HG03108 (cell line): ENCODE measurements around the gene GREM2.

ENCODE experiments used
- ATAC-seq: cut with Tn5 transposase; IDR thresholded peaks from one replicate; pipeline ENCODE4 v1.9.1; 2021; ENCODE audit warnings: moderate library complexity; ENCODE audit not compliant: unreplicated experiment

Gene GREM2

DNA sequence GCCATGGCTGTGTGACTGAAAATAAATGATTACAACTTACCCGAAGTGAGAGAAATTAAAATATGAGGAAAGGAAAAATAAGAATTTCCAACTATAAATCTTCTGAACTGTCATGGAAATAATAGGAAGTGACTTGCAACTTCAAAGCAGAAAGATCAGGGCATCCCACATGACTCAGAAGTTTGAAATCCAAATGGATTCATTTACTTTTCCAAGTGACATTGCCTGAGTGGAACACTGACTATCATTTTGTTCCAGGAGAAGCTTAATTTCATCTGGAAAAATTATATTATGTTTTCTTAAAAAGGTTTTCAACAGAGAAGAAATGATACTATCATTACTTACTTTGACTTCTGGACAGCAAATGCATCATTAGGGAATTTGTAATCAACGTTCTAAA is 110.8 kb downstream of the GREM2 start:
- no peak for ATAC-seq

DNA sequence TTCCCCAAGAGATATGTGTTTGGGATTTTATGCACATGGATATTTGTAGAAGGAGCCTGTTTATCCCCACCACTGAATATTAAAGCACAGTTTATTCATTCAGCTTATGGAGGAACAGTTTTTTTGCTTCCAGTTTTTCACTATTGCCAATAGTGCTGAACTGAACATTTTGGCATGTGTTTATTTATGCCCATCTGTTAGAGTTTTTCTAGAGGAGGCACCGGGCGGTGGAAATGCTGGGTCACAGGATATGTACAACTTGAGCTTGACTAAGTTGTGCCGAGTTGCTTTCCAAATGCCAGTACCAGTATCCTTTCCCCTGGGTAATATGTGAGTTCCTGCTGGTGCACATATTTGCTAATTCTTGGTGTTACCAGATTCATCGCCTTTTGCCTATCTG is 111.3 kb downstream of the GREM2 start:
- ATAC-seq = no peak

DNA sequence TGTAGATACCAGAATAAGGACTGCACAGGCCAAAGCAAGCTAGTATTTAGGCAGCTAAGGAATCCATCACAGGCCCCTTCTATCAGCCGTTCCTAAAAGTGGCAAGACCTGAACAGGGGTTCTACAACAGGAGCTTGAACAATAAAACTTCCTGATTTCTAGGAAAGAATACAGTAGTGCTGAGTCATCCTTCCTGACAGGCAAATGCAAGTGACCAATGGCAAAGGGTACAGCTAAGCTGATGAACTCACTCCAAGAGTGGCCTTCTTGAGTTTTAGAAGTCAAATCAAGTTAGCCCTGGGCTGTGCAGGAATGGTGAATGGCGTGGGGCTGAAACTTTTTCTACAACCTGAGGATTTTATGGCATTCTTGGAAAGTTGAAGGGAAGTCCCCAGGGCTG is 112.9 kb downstream of the GREM2 start:
- ATAC-seq = no peak

DNA sequence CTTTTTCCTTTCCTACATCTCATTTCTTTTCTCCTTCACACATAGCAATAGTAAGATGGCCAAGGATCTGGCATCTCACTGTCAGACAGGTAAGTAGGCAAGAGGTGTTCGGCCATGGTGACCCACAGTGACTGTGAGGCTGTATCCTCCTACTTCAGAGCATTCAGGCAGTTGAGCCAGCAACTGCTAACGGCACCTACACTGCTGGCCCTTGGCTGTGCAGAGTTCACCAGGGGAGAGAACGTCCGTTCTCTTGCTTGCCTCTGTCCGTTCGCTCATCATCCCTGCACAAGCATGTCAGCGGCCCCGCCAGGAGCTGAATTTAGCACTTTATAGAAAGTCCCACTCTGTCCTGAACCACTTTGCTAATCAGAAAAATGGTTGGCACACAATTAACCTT is 113.6 kb downstream of the GREM2 start:
- ATAC-seq = no peak

DNA sequence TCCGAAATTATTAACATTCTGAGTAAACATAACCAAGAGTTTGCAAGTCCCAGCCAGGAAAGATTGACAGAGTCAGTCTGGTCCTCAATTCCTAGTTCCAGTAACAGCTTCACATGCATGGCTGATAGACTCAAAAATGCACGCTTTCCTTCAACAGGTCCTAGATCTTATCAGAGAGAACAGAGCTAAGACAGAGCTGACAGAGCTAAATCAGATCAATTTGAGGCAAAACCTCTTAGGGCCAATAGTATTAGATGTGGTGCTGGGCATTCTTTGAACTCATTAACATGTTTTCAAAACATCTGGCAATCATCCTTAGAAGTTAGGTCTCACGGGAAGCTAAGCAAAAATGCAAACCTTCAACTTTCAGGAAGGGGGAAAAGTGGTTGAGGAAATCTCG is 114.0 kb downstream of the GREM2 start:
- no peak for ATAC-seq

DNA sequence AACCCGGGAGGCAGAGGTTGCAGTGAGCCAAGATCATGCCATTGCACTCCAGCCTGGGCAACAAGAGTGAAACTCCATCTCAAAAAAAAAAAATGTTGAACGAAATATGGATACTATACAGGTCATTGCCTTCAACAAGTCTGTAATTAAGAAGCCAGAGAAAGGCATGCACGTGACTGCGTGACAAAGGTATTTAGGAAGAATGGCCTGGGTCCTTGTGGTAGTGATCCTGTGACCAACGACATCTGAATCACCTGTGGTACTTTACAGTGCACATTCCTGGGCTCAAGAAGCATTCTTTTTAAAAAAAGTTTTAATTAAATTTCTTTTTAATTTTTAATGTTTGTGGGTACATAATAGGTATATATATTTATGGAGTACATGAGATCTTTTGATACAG is 115.0 kb downstream of the GREM2 start:
- ATAC-seq = no peak

DNA sequence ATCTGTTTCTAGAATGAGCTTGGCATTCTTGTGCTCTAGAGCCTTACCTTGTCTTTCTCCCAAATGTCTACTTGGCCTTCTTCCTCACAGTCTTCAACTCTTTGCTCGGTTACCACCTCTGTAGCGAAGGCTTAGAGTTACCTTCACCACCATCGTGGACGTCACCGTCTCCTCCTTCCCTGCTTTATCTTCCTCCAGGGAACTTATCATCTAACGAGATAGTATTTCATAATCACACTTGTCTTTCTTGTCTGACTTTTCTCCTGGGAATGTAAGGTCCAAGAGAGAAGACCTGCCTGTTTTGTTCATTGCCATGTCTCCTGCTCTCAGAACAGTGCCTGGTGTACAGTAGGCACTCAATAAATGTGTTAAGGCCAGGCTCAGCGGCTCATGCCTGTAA is 115.6 kb downstream of the GREM2 start:
- no peak for ATAC-seq

DNA sequence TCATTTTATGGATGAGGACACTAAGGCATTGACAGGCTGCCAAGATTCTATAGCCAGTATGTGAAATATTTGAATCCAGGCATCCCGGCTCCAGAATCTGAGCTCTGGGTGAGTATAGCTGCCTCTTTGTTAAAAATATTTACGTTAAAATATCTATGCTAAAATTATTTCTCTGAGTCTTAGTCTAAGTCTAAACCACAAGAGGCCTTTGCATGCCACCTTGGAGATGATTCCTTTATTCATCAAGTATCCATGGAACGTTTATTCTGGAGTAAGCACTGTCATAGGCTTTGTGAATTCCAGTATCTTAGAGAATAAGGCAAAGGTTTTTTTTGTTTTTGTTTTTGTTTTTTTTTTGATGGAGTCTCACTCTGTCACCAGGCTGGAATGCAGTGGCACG is 116.4 kb downstream of the GREM2 start:
- no peak for ATAC-seq

DNA sequence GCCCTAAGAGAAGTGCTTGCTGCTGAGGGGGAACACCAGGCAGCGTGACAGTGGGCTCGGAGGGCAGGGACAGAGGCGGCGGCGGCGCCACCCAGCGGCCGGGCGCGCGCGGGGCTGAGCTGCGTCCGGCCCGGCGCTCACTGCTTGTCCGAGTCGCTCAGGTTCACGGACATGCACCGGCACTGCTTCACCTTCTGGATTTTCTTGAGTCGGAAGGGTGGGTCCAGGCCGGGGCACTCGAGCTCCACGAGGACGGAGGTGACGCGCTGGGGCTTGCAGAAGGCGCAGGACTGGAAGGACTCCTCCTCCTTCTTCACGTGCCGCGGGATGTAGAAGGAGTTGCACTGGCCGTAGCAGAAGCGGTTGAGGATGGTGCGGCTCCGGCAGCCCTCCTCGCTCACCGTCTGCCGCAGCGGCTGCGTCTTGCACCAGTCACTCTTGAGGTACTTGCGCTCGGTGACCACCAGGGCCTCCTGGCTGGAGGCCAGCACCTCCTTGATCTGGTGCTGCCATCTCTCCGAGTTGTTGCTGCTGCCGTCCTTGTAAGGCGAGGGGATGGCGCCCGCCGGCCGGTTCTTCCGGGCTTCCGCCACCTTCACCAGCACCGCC is 119.0 kb downstream of the GREM2 start:
- no peak for ATAC-seq

DNA sequence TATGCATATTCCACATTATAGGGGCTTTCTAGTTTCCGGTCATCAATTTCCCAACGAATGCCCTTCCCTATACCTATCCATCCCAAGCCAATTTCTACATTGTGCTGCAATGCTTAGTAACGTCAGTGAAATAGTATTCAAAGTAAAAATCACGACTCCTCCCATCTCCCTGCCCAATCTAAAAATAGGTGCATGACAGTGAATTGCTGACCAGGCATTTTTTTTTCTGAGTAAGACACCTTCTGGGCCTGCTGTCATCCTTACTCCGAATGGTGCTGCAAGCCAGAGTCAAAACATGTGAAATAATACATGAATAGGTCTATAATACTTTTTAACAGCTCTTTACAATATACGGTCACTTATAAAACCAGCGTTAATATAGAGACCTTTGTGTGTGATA is 120.2 kb downstream of the GREM2 start:
- no peak for ATAC-seq

DNA sequence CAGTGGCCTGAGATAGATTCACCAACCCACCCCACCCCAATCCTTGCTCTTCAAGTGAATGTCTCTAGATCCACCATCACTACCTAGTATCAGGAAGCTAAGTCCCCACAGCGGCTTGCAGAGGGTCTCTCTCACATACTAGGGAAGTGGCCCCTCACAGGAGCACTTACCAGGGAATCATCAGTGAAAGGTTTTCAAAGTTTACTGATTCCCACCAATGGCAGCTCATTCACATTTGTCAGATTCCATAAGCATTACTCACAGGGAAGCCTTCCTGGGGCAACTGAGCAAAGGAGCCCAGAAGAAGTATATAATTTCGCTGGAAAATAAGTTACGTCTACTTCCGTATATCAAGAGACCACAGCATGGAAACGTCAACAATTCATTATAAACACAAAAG is 120.8 kb downstream of the GREM2 start:
- no peak for ATAC-seq

DNA sequence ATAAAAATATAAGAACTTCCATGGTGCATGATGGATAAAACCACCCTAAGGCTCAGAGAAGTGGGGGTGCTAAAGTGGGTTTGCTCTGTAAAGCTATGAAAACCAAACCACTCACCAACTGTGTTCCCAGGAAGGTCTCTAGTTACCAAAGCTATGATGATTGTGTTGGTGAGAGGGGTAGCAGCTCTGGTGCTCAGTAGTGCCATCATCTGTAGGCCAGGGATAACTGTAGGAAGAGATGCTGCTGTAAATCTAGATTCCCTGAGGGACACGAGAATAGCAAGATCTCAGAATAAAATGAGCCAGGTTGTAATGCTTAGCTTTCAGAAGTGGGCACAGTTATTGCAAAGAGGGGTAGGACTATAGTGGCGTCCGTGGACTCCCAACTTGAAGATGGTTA is 124.5 kb downstream of the GREM2 start:
- ATAC-seq = no peak

DNA sequence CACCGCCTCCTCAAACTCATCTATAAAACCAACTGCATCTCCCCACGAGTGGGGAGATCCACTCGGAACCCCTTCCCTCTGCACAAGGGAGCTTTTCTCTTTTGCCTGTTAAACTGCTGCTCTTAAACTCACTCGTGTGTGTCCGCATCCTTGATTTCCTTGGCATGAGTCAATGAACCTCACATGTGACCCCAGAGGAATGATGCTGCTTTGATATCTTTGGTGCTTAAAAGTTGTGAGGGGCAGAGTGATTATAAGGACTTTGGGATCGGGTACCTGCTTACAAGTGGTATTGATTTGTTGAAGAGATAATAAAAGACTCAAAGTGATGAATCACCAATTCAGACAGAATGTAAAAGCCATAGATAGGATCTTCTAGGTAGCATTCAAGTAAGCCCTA is 125.3 kb downstream of the GREM2 start:
- ATAC-seq = no peak

DNA sequence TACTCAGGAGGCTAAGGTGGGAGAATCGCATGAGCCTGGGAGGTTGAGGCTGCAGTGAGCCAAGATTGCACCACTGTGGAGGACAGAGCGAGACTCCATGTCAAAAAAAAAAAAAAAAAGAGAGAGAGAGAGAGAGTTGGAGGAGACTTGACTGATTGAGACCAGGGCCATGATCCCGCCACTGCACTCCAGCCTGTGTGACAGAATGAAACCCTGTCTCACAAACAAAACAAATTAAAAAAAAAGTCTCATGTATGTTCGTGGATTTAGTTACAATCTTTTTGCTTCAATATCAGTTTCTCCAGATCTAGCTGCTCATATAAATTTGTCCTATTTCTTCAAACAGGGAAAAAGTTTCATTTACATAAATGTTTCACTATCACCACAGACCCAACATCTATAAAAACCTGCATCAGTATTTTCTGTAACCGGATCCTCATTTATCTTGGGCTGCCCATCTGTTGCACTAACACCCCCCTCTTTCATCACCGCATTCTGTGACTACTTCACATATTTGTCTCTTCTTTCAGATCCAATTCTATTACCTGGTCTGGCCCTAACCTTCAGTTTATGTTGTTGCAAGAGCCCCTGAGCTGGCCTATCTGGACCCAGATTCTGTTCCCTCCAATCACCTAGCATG is 127.0 kb downstream of the GREM2 start:
- ATAC-seq = no peak

DNA sequence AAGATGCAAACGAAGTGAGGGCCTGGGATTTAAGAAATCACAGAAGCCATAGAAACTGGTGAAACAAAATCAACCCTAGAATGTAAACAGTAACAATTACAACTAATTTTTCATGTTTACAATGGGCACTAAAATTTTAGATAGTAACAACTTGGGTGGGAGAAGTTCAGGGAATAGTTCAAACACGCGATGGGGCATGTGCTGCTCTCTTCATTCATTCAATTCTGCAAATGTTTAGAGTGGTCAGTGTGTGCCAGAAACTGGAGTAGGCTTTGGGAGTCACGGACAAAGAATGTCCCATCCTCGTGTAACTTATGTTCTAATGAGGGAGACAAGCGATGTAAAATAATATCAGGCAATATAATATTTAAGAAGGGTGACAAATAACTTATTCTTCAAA is 133.4 kb downstream of the GREM2 start:
- ATAC-seq = no peak

DNA sequence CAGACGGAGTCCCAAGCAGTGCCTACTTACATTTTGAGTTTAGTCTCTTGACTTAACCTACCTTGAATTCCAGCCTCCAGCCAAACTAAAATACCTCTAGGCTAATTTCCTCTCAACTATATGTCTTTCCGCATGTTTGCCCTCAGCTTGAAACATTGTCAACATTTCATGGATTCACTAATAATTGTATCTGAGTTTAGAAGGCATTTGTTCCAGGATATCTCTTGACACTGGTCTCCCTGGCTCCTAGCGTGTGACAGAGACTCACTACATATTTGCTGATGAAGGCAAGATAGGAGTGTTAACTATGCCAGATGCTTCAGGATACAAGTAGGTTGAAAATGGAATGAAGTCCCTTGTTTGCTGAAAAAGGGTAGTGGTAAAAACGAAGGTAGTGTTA is 136.1 kb downstream of the GREM2 start:
- ATAC-seq = no peak

DNA sequence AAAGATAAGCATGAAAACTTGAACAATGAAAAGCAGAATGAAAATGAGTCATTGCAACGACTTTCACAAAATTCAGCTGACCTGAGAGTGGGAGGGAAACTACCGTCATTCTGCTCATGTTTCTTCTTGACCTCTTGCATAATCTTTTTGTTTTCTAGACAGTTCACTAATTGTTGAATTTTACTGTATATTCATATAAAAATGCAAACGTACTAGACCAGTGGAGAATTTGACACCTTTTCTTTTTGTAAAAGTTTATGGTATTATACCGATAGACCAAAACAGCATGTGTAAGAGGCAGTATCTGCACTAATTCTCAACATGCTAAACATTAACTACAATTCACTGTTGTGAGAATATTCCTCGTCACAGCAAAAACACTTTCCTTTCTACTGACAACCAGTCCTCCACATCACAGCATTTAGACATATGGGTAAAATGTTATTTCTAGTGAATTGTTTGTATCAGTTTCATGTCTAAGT is 137.8 kb downstream of the GREM2 start:
- ATAC-seq = no peak

DNA sequence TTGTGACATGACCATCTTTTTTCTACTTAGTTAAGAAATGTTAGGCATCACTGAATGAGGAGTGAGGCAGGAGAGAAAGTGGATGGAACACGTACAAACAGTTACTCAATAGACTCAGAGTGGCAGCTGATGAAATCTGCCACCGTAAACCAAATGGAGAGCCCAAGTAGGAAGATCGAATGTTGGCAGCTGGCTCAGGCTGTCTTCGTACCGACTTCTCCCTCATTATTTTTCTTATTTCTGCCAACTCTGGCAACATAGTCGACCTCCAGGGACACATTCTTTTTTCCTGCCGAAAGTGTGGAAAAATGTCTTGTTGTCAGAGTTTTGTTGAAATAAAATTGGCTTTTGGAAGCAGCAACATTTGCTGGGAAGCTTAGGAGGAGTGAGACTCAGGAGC is 143.3 kb downstream of the GREM2 start:
- no peak for ATAC-seq

DNA sequence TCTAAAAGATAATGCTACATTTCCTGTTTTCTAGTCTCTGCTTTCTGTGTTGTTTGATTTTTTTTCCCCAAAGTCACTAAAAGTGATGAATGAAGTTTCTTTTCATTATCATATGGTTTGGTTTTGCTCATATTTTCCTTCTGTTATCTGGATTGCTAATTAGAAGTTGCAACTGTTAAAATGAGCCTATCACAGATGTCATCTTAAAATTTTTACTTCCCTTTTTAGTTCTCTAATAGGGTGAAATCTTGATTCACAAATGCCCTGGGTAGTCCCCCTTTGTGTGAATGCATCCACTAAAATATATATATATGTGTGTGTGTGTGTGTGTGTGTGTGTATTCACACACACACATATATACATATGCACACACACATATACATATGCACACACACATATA is 144.1 kb downstream of the GREM2 start:
- no peak for ATAC-seq

DNA sequence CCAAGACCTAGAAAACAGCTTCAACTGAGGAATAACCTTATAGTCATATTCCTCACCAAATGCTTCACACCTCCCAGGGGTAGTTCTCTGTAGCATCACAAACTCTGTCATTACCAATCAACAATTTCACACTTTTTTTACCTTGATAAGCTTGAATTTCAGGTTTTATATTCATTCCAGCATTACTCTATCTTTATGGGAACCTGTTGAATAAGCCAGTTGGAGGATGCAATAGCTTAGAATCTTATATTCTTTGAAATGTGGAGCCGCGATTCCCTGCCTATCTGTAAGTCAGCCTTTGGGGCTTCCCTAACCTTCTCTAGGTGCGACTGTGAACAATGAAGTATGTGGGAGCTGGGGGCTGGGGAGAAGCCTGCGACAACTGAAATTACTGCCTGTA is 145.4 kb downstream of the GREM2 start:
- ATAC-seq = no peak

DNA sequence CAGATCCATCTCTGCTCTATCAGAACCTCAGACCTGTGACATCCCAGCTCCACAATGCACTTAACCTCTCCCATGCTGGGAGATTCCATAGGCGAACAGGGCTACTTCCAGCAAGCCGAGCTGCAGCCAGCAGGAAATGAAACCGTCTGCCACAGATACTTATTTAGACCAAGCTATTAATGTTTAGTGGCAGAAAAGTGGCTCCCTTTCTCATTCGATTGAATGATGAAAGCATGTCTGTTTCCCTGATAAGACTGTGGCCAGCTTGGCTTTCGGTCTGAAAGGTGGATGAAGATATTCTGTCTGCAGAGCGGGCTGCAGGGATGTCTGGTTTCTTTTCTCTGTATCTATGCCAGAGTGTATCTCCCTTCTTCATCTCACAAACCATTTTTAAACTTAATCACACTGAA is 146.4 kb downstream of the GREM2 start:
- ATAC-seq = no peak

DNA sequence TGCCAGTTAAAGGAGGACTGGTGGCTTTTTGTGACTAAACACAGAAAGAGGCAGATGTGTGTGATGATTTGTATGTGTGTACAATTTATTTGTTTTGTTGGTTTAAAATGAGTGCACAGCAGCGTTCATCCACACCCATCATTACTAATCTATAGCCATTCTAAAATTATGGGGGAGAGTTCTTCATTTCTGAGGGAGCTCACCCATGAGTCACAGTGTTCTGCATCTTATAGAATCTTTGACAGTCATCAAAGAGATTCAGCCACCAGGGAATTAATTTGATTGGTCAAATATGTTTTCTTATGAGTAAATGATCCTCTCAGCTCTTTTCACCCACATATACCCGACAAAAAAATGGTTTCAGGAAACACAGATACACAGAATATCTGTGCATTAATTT is 147.9 kb downstream of the GREM2 start:
- ATAC-seq = no peak

DNA sequence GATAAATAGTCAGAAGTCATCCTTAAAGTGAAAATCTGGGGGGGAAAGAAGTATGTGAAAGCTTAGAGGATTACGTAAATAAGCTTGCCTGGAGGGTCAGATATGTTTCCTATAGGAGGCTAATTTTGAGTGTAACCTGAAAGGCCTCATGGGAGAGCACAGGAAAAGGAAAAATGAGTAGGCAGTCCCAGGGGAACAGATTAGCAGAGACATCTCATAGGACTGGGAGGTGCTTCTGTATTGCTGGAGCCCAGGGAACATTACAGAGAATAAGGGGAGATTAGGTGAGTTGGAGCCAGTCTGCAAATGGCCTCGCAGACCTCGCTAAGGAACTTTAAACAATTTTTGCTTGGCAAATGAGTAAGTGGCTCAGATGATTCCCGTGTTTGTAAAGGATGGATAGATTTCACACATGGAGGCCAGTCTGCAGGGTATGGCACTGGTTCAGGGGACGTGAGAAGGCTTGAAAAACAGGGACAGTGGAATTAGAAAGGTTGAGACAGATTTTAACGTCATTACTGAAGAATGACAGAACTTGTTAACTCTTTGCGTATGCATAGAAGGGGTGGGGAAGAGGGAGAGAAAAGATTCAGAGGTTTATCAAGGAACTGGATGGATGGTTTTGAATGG is 149.1 kb downstream of the GREM2 start:
- no peak for ATAC-seq
